GM12801 (cell line): ENCODE measurements around the gene CYLC1.

Source experiments
- TF ChIP-seq, protein P1 (sequence below): IDR thresholded peaks from one replicate; pipeline ENCODE4 v1.5.1; 2011; ENCODE audit warnings: control low read depth; ENCODE audit not compliant: insufficient read length; ENCODE audit errors: extremely low read depth

CYLC1 gene

DNA sequence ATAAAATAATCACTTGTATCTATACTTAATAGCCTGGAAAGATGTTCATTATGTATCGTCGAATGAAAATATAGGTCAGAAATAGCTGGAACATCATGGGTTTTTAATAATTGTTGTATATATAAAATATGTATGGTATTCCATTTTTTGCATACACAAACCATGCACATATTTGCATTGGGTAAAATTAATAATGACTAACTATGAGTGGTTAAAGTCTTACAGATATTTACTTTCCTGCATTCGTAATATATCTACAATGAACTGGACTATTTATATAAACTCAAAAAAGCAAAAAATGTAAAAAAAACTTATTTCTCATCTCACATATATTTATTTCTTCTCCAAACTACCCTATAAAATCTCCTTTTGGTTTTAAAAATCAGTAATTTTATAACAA lies 46.0 kb downstream of the CYLC1 start:
- TF ChIP-seq, protein P1, sequence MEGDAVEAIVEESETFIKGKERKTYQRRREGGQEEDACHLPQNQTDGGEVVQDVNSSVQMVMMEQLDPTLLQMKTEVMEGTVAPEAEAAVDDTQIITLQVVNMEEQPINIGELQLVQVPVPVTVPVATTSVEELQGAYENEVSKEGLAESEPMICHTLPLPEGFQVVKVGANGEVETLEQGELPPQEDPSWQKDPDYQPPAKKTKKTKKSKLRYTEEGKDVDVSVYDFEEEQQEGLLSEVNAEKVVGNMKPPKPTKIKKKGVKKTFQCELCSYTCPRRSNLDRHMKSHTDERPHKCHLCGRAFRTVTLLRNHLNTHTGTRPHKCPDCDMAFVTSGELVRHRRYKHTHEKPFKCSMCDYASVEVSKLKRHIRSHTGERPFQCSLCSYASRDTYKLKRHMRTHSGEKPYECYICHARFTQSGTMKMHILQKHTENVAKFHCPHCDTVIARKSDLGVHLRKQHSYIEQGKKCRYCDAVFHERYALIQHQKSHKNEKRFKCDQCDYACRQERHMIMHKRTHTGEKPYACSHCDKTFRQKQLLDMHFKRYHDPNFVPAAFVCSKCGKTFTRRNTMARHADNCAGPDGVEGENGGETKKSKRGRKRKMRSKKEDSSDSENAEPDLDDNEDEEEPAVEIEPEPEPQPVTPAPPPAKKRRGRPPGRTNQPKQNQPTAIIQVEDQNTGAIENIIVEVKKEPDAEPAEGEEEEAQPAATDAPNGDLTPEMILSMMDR: no peak

DNA sequence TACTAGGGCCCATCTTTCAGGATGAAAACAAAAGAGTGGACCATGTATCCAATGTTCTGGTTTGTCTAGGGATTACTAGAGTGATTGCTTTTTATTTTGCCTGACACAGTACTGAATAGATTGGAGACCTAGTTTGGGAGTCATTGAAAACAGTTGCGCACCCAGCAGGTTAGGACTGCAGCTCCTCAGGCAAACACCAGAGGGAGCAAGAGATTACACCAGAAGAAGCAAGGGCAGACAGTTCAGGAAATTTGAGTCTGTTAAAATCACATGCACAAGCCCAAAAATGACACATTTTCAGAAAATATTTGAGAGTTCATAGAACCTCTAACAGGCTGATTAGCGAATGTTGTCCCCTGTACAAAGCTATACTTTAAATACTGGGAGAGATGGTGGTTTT lies 55.6 kb downstream of the CYLC1 start:
- TF ChIP-seq, protein P1: no peak

DNA sequence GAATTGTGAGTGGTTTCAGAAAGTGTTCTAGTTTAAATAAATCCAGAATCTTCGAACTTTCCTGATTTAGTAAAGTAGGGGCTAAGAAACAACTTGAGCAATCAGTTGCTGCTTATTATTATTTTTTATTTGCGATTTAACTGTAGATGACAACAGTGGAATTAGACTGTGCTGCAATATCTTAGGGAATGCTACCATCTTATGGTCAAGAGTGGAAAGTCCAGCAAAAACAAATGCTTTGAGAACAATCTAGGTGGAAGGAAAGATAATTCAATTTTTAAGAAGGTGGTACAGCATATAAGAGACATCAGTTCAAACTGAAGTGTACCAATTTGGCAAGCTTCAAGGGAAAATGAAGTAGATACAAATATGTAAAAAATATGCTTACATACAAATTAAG lies 73.3 kb downstream of the CYLC1 start:
- TF ChIP-seq, protein P1: no peak
